K562 (cell line): Measurements from ENCODE around the gene GMDS. TPM values are rescaled to one million over a fixed set of nuclear protein-coding genes. Genes with fewer than 3 reads are reported as not detected.

Source experiments
- ATAC-seq: fragments of 200-7000 bp; cut with Tn5 transposase; 3 replicates; pipeline ENCODE4 v1.9.1; 2020; ENCODE audit warnings: moderate library complexity
- BruUV-seq: library from RNA; stranded (reverse); fragments of 400-500 nt; replicated peaks from 2 replicates; lab custom pipeline; 2021; lab: Mats Ljungman, UMichigan
- CTCF ChIA-PET: fragments of 300-600 bp; formaldehyde crosslinking; extraction: SDS; loops from one replicate; lab custom pipeline; 2021; ENCODE audit warnings: low intra/inter-chr PET ratio; lab: Yijun Ruan, JAX
- POLR2A ChIA-PET: fragments of 300-600, 350-650 bp; sonication (Branson Sonifier 250); formaldehyde crosslinking; extraction: SDS; loops from one replicate; lab custom pipeline; 2021; ENCODE audit warnings: antibody characterized with exemption, inconsistent platforms; lab: Yijun Ruan, JAX
- DNase-seq, 4 experiments: peaks; one replicate each; pipeline versions ENCODE4 v3.0.0 to v3.0.0-alpha.2; 2011 to 2018; ENCODE audit warnings: low spot score in 3 of 4, mixed read lengths in 3 of 4; ENCODE audit errors: extremely low read depth in 1 of 4
- FAIRE-seq: peaks from 2 replicates; lab custom pipeline; 2011; peaks lifted over from hg19 to GRCh38; lab: Jason Lieb, UNC
- H2AFZ ChIP-seq: 2 replicates; pipeline ENCODE4 v1.6.0; 2011; ENCODE audit warnings: low read depth, low read length, control low read depth, inconsistent platforms
- H3K27ac ChIP-seq: fragments of 200-600 bp; 3 replicates; pipeline ENCODE4 v1.8.0; 2011; ENCODE audit warnings: low read depth, mild to moderate bottlenecking, control low read depth, inconsistent platforms, low read length, moderate library complexity, mixed read lengths; ENCODE audit errors: extremely low read depth
- H3K27me3 ChIP-seq, 2 experiments: fragments of 300-600 bp in 1 of 2; 2 replicates in 1 of 2; 3 replicates in 1 of 2; pipeline versions ENCODE4 v1.6.0 to v1.8.0; 2011; ENCODE audit warnings: inconsistent platforms in 2 of 2, low read length in 2 of 2, mild to moderate bottlenecking in 1 of 2, mixed read lengths in 1 of 2, moderate library complexity in 1 of 2; ENCODE audit not compliant: control insufficient read depth in 2 of 2, insufficient read depth in 2 of 2
- H3K36me3 ChIP-seq: fragments of 300-600 bp; 3 replicates; pipeline ENCODE4 v1.8.0; 2011; ENCODE audit warnings: mild to moderate bottlenecking, low read length, inconsistent platforms; ENCODE audit not compliant: control insufficient read depth, insufficient read depth
- H3K4me1 ChIP-seq, 2 experiments: fragments of 200-600 bp in 1 of 2; replicated peaks in 1 of 2; 2 replicates in 1 of 2; 3 replicates in 1 of 2; pipeline versions ENCODE4 v1.5.1 to v1.8.0; 2011; ENCODE audit warnings: inconsistent platforms in 2 of 2, low read length in 2 of 2, mild to moderate bottlenecking in 1 of 2, mixed read lengths in 1 of 2, moderate library complexity in 1 of 2; ENCODE audit not compliant: control insufficient read depth in 2 of 2, insufficient read depth in 2 of 2
- H3K4me2 ChIP-seq: 2 replicates; pipeline ENCODE4 v1.6.1; 2011; ENCODE audit warnings: low read length, control low read depth, inconsistent platforms, mixed read lengths; ENCODE audit not compliant: insufficient read depth
- H3K4me3 ChIP-seq: fragments of 200-600 bp; sonication (generic), shearing (Covaris generic); 2 replicates; pipeline ENCODE4 v1.5.1; 2016; ENCODE audit warnings: control low read depth, inconsistent platforms
- H3K79me2 ChIP-seq: fragments of 200-600 bp; 3 replicates; pipeline ENCODE4 v1.8.0; 2011; ENCODE audit warnings: low read length, inconsistent platforms; ENCODE audit not compliant: control insufficient read depth, insufficient read depth
- H3K9ac ChIP-seq, 2 experiments: 2 replicates each; pipeline versions ENCODE4 v1.6.0 to v1.6.1; 2011; ENCODE audit warnings: low read depth in 2 of 2, low read length in 2 of 2, control low read depth in 1 of 2, inconsistent platforms in 1 of 2, mild to moderate bottlenecking in 1 of 2, mixed read lengths in 1 of 2; ENCODE audit not compliant: insufficient read depth in 1 of 2
- H3K9me1 ChIP-seq: one replicate; pipeline ENCODE4 v1.6.0; 2011; ENCODE audit warnings: inconsistent platforms, mild to moderate bottlenecking, low read length, moderate library complexity; ENCODE audit not compliant: control insufficient read depth, insufficient read depth
- H3K9me3 ChIP-seq: replicated peaks from 2 replicates; pipeline ENCODE4 v1.5.1; 2011; ENCODE audit warnings: low read depth, low read length, inconsistent platforms; ENCODE audit not compliant: control insufficient read depth, insufficient read depth
- H4K20me1 ChIP-seq: replicated peaks from 2 replicates; pipeline ENCODE4 v1.6.1; 2011; ENCODE audit warnings: low read length, inconsistent platforms, mixed read lengths; ENCODE audit not compliant: control insufficient read depth, insufficient read depth
- FOXP1 ChIP-seq: sonication (generic); formaldehyde crosslinking; IDR thresholded peaks from 2 replicates; pipeline ENCODE4 v1.8.0; 2022; ENCODE audit warnings: mild to moderate bottlenecking, missing genetic modification reagents
- ILK ChIP-seq: fragments of 450-650 bp; IDR thresholded peaks from 2 replicates; pipeline ENCODE4 v1.6.1; 2016; ENCODE audit warnings: missing genetic modification characterization, low read depth, mild to moderate bottlenecking, missing compliant biosample characterization, moderate library complexity, borderline replicate concordance
- ZNF584 ChIP-seq: fragments of 200-800 bp; sonication (Bioruptor generic); IDR thresholded peaks from 2 replicates; pipeline ENCODE4 v1.6.1; 2016; ENCODE audit warnings: low read depth, mild to moderate bottlenecking, missing genetic modification characterization, missing compliant biosample characterization
- WGBS: fragments of 100-300 bp; shearing (Covaris generic); methylation state at CpG from one replicate; pipeline ENCODE4 v1.1.6; 2016; ENCODE audit warnings: low coverage, mixed read lengths; ENCODE audit not compliant: insufficient coverage; ENCODE audit errors: missing lambda C conversion rate; 5-methylcytosine and 5-hydroxymethylcytosine counted together
- in situ Hi-C: fragments of 300-500 bp; cut with MboI; formaldehyde crosslinking; loops from 4 replicates; pipeline ENCODE4 v1.15.0; 2018; ENCODE audit warnings: inconsistent platforms, mixed read lengths
- intact Hi-C: fragments of 100-400 bp; cut with micrococcal nuclease; formaldehyde crosslinking; loops from 2 replicates; pipeline ENCODE4 v1.14.2; 2022
- polyA plus RNA-seq, 8 experiments: library from polyadenylated mRNA; depleted of rRNA in 4 of 8; stranded (reverse) in 5 of 8; unstranded in 3 of 8; fragments of >200 nt; fragmentation: Nextera tagmentation in 2 of 8; fragmentation: Illumina TruSeq in 1 of 8; extraction: Ambion mirVana in 2 of 8; extraction: Trizol in 1 of 8; gene quantifications; 2 replicates each; pipeline versions ENCODE4 v1.2.1 to v1.2.3, GENCODE V29; 2011 to 2014; ENCODE audit warnings: inconsistent platforms in 1 of 8, missing spikeins in 1 of 8
- total RNA-seq, 7 experiments: library from RNA; depleted of rRNA in 6 of 7; stranded (reverse); fragments of >200 nt in 6 of 7; fragmentation: Illumina TruSeq in 2 of 7; extraction: Trizol in 2 of 7; gene quantifications; 2 replicates each; pipeline versions ENCODE4 v1.2.1 to v1.2.3, GENCODE V29; 2011 to 2021; ENCODE audit warnings: low replicate concordance in 1 of 7
- TF ChIP-seq, protein P1 (sequence below): fragments of 450-650 bp; IDR thresholded peaks from 2 replicates; pipeline ENCODE4 v1.6.1; 2016; ENCODE audit warnings: low read depth
- TF ChIP-seq, protein P2 (sequence below): fragments of 450-650 bp; formaldehyde crosslinking; IDR thresholded peaks from 2 replicates; pipeline ENCODE4 v1.4.0; 2020; ENCODE audit warnings: mild to moderate bottlenecking
- TF ChIP-seq, protein P3 (sequence below): sonication (generic); formaldehyde crosslinking; IDR thresholded peaks from 2 replicates; pipeline ENCODE4 v1.8.0; 2022; ENCODE audit warnings: missing genetic modification reagents, mild to moderate bottlenecking, borderline replicate concordance

The GMDS gene
- total and polyA plus RNA-seq, 9 of the 15 experiments (the other 6 are each of a cell fraction or from before 2014, with no cell fraction given) = 0.48 to 31.8 (median 13.4) TPM

DNA sequence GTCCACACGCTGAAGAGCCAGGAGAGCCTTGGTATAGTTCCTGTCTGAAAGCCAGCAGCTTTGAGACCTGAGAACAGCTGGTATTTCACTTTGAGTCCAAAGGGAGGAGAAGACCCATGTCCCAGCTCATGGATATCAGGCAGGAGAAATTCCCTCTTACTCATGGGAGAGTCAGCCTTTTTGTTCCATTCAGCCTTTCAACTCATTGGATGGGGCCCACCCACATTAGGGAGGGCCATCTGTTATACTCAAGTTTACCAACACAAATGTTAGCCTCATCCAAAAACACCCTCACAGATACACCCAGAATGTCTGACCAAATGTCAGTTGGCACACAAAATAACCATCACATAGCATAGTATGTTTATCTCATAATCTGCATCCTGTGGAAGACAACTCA lies 80.1 kb downstream of the GMDS start (continued):
- TF ChIP-seq, protein P1, sequence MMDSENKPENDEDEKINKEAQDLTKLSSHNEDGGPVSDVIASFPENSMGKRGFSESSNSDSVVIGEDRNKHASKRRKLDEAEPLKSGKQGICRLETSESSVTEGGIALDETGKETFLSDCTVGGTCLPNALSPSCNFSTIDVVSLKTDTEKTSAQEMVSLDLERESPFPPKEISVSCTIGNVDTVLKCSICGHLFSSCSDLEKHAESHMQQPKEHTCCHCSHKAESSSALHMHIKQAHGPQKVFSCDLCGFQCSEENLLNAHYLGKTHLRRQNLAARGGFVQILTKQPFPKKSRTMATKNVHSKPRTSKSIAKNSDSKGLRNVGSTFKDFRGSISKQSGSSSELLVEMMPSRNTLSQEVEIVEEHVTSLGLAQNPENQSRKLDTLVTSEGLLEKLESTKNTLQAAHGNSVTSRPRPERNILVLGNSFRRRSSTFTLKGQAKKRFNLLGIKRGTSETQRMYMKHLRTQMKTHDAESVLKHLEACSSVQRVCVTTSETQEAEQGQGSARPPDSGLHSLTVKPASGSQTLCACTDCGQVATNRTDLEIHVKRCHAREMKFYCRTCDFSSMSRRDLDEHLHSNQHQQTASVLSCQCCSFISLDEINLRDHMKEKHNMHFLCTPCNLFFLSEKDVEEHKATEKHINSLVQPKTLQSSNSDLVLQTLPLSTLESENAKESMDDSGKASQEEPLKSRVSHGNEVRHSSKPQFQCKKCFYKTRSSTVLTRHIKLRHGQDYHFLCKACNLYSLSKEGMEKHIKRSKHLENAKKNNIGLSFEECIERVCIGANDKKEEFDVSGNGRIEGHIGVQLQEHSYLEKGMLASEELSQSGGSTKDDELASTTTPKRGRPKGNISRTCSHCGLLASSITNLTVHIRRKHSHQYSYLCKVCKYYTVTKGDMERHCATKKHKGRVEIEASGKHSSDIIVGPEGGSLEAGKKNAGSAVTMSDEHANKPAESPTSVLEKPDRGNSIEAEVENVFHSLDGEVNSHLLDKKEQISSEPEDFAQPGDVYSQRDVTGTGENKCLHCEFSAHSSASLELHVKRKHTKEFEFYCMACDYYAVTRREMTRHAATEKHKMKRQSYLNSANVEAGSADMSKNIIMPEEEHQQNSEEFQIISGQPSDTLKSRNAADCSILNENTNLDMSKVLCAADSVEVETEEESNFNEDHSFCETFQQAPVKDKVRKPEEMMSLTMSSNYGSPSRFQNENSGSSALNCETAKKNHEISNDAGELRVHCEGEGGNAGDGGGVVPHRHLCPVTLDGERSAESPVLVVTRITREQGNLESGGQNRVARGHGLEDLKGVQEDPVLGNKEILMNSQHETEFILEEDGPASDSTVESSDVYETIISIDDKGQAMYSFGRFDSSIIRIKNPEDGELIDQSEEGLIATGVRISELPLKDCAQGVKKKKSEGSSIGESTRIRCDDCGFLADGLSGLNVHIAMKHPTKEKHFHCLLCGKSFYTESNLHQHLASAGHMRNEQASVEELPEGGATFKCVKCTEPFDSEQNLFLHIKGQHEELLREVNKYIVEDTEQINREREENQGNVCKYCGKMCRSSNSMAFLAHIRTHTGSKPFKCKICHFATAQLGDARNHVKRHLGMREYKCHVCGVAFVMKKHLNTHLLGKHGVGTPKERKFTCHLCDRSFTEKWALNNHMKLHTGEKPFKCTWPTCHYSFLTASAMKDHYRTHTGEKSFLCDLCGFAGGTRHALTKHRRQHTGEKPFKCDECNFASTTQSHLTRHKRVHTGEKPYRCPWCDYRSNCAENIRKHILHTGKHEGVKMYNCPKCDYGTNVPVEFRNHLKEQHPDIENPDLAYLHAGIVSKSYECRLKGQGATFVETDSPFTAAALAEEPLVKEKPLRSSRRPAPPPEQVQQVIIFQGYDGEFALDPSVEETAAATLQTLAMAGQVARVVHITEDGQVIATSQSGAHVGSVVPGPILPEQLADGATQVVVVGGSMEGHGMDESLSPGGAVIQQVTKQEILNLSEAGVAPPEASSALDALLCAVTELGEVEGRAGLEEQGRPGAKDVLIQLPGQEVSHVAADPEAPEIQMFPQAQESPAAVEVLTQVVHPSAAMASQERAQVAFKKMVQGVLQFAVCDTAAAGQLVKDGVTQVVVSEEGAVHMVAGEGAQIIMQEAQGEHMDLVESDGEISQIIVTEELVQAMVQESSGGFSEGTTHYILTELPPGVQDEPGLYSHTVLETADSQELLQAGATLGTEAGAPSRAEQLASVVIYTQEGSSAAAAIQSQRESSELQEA = no peak

DNA sequence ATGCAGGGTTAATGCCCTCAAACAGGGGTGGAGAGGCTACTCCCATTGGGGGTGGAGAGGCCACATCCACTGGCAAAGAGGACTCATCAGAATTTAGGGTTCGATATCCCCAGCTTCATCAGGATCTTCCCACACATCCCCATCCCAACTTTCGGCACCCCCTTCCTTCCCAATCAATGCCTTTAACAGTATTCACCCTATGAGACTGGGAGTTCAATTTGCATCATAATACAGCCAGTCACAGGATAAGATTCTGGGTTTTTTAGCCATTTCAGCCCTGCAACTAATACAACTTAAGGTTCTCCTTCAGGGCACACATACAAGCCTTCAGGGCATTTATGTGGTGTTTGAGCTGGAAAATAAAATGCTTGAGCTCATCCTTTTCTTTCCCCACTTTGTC lies 80.9 kb downstream of the GMDS start:
- H3K79me2 ChIP-seq = no peaks in the 10 kb centered on the region
- H3K9me1 ChIP-seq = no peaks in the 10 kb centered on the region
- H3K27me3 ChIP-seq = peaks cover 0 to 4% of the 10 kb centered on the region in 2 experiments; a peak in 4 of 5 replicates
- no peak overlapping the region for H2AFZ ChIP-seq
- no peak overlapping the region for H3K27ac ChIP-seq
- H3K9ac ChIP-seq = no peak overlapping the region
- H3K4me2 ChIP-seq = no peak overlapping the region
- no peaks in the 10 kb centered on the region for H3K9me3 ChIP-seq
- no peak for FAIRE-seq
- H3K4me1 ChIP-seq = no peaks in the 10 kb centered on the region
- BruUV-seq = no TSS peak
- POLR2A ChIA-PET = interaction anchor here (0.6 kb wide), 1 partner anchor 1708 kb away, joined by 3 read pairs; no protein-coding TSS in a partner anchor
- no peak for DNase-seq
- CTCF ChIA-PET = no interaction called here
- H3K4me3 ChIP-seq = no peak overlapping the region
- WGBS = 0% methylated on average over 2 of the region's 2 CpGs
- in situ Hi-C loops = no loop called here
- no peak for ATAC-seq
- 0 out of 2 replicates have a peak, but pooled peaks cover 6% of the 10 kb centered on the region for H4K20me1 ChIP-seq
- intact Hi-C loops = no loop called here
- no peaks in the 10 kb centered on the region for H3K36me3 ChIP-seq
- TF ChIP-seq, protein P2, sequence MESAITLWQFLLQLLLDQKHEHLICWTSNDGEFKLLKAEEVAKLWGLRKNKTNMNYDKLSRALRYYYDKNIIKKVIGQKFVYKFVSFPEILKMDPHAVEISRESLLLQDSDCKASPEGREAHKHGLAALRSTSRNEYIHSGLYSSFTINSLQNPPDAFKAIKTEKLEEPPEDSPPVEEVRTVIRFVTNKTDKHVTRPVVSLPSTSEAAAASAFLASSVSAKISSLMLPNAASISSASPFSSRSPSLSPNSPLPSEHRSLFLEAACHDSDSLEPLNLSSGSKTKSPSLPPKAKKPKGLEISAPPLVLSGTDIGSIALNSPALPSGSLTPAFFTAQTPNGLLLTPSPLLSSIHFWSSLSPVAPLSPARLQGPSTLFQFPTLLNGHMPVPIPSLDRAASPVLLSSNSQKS (CRISPR knock-in tag) = no peak
- no peak for TF ChIP-seq ZNF584 (CRISPR knock-in tag)
- TF ChIP-seq, protein P3, sequence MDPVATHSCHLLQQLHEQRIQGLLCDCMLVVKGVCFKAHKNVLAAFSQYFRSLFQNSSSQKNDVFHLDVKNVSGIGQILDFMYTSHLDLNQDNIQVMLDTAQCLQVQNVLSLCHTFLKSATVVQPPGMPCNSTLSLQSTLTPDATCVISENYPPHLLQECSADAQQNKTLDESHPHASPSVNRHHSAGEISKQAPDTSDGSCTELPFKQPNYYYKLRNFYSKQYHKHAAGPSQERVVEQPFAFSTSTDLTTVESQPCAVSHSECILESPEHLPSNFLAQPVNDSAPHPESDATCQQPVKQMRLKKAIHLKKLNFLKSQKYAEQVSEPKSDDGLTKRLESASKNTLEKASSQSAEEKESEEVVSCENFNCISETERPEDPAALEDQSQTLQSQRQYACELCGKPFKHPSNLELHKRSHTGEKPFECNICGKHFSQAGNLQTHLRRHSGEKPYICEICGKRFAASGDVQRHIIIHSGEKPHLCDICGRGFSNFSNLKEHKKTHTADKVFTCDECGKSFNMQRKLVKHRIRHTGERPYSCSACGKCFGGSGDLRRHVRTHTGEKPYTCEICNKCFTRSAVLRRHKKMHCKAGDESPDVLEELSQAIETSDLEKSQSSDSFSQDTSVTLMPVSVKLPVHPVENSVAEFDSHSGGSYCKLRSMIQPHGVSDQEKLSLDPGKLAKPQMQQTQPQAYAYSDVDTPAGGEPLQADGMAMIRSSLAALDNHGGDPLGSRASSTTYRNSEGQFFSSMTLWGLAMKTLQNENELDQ (CRISPR knock-in tag) = no peak
- TF ChIP-seq ILK (tag) = no peak
- TF ChIP-seq FOXP1 = no peak
